GM23338 (cell line): ENCODE results near the gene WWP2. TPM values are rescaled to one million over a fixed set of nuclear protein-coding genes. Genes with fewer than 3 reads are reported as not detected.

Source experiments
- ATAC-seq: fragments of 200-7000 bp; cut with Tn5 transposase; 3 replicates; pipeline ENCODE4 v1.9.1; 2020
- DNase-seq: peaks from one replicate; pipeline ENCODE4 v3.0.0-alpha.2; 2015; ENCODE audit warnings: low spot score
- H2AFZ ChIP-seq: fragments of 200-600 bp; sonication (generic); 2 replicates; pipeline ENCODE4 v1.8.0; 2016; ENCODE audit warnings: antibody characterized with exemption, mild to moderate bottlenecking, moderate library complexity
- H3F3A ChIP-seq: fragments of 200-600 bp; sonication (generic); replicated peaks from 2 replicates; pipeline ENCODE4 v1.8.0; 2017; ENCODE audit warnings: antibody characterized with exemption, mixed run types, low read depth
- H3K27ac ChIP-seq: fragments of 200-600 bp; sonication (generic); 2 replicates; pipeline ENCODE4 v1.6.1; 2016; ENCODE audit warnings: low read depth
- H3K27me3 ChIP-seq: fragments of 200-600 bp; sonication (generic); 2 replicates; pipeline ENCODE4 v1.8.0; 2016; ENCODE audit warnings: mild to moderate bottlenecking, mixed run types, moderate library complexity; ENCODE audit not compliant: insufficient read depth
- H3K36me3 ChIP-seq: fragments of 200-600 bp; sonication (generic); 2 replicates; pipeline ENCODE4 v1.8.0; 2016; ENCODE audit warnings: mild to moderate bottlenecking; ENCODE audit not compliant: insufficient read depth
- H3K4me1 ChIP-seq: fragments of 200-600 bp; sonication (generic); 2 replicates; pipeline ENCODE4 v1.8.0; 2016; ENCODE audit warnings: mild to moderate bottlenecking, moderate library complexity; ENCODE audit not compliant: insufficient read depth
- H3K4me2 ChIP-seq: fragments of 200-600 bp; sonication (generic); 2 replicates; pipeline ENCODE4 v1.7.1; 2017; ENCODE audit warnings: mixed run types
- H3K4me3 ChIP-seq: fragments of 200-600 bp; sonication (generic); 2 replicates; pipeline ENCODE4 v1.6.1; 2016; ENCODE audit warnings: mixed run types
- H3K79me2 ChIP-seq: fragments of 200-600 bp; sonication (generic); replicated peaks from 2 replicates; pipeline ENCODE4 v1.8.0; 2017; ENCODE audit warnings: mild to moderate bottlenecking; ENCODE audit not compliant: insufficient read depth
- H3K9me2 ChIP-seq: fragments of 200-600 bp; sonication (generic); 2 replicates; pipeline ENCODE4 v1.8.0; 2017; ENCODE audit not compliant: insufficient read depth
- H4K20me1 ChIP-seq: fragments of 200-600 bp; sonication (generic); replicated peaks from 2 replicates; pipeline ENCODE4 v1.8.0; 2017; ENCODE audit warnings: mild to moderate bottlenecking; ENCODE audit not compliant: insufficient read depth
- H3K27ac Mint-ChIP-seq: 2 replicates; pipeline ENCODE4 v1.8.0; 2020; ENCODE audit warnings: inconsistent platforms, mild to moderate bottlenecking, moderate library complexity, mixed read lengths
- H3K27me3 Mint-ChIP-seq: 3 replicates; pipeline ENCODE4 v1.8.0; 2022; ENCODE audit warnings: low read depth, mild to moderate bottlenecking, moderate library complexity, mixed read lengths, inconsistent platforms; ENCODE audit not compliant: insufficient read depth, poor library complexity
- H3K36me3 Mint-ChIP-seq: 3 replicates; pipeline ENCODE4 v1.8.0; 2021; ENCODE audit warnings: low read depth, mild to moderate bottlenecking, inconsistent platforms, moderate library complexity, mixed read lengths
- H3K4me1 Mint-ChIP-seq: 3 replicates; pipeline ENCODE4 v1.8.0; 2020; ENCODE audit warnings: mild to moderate bottlenecking, inconsistent platforms, mixed read lengths
- H3K4me3 Mint-ChIP-seq: 3 replicates; pipeline ENCODE4 v1.8.0; 2021; ENCODE audit warnings: moderate library complexity, mild to moderate bottlenecking, inconsistent platforms, mixed read lengths
- H3K9me3 Mint-ChIP-seq: 3 replicates; pipeline ENCODE4 v1.8.0; 2020; ENCODE audit warnings: moderate library complexity, mild to moderate bottlenecking, inconsistent platforms, mixed read lengths
- CREB1 ChIP-seq: fragments of 250-450 bp; sonication (Bioruptor Pico); IDR thresholded peaks from 2 replicates; pipeline ENCODE4 v1.5.0; 2020; ENCODE audit warnings: low read depth, mild to moderate bottlenecking, moderate library complexity
- EZH2 ChIP-seq: fragments of 200-600 bp; sonication (generic); IDR thresholded peaks from one replicate; pipeline ENCODE4 v1.8.0; 2017; ENCODE audit warnings: antibody characterized with exemption, mild to moderate bottlenecking, low read depth; ENCODE audit not compliant: unreplicated experiment
- EZH2phosphoT487 ChIP-seq: fragments of 200-600 bp; sonication (generic); IDR thresholded peaks from one replicate; pipeline ENCODE4 v1.8.1; 2018; ENCODE audit warnings: antibody characterized with exemption; ENCODE audit not compliant: unreplicated experiment
- JUNB ChIP-seq: IDR thresholded peaks from one replicate; pipeline ENCODE4 v1.6.1; 2016; ENCODE audit warnings: antibody characterized with exemption; ENCODE audit not compliant: unreplicated experiment
- NANOG ChIP-seq: IDR thresholded peaks from 2 replicates; pipeline ENCODE4 v1.6.1; 2016; ENCODE audit warnings: antibody characterized with exemption, borderline replicate concordance
- POLR2AphosphoS5 ChIP-seq: IDR thresholded peaks from 2 replicates; pipeline ENCODE4 v1.6.1; 2016; ENCODE audit warnings: antibody characterized with exemption, low read depth
- STAT1 ChIP-seq: IDR thresholded peaks from one replicate; pipeline ENCODE4 v1.6.1; 2016; ENCODE audit warnings: antibody characterized with exemption; ENCODE audit not compliant: unreplicated experiment
- ZNF114 ChIP-seq: fragments of 250-450 bp; sonication (Bioruptor Pico); IDR thresholded peaks from 2 replicates; pipeline ENCODE4 v1.5.0; 2020; ENCODE audit warnings: mild to moderate bottlenecking, moderate library complexity
- ZNF331 ChIP-seq: fragments of 250-450 bp; sonication (Bioruptor Pico); IDR thresholded peaks from 2 replicates; pipeline ENCODE4 v1.5.0; 2020; ENCODE audit warnings: low read depth, mild to moderate bottlenecking, moderate library complexity
- polyA plus RNA-seq: library from polyadenylated mRNA; unstranded; fragments of >200 nt; fragmentation: Nextera tagmentation; extraction: Ambion mirVana; gene quantifications from 2 replicates; pipeline ENCODE4 v1.2.1, GENCODE V29; 2016
- total RNA-seq: library from RNA; depleted of rRNA; stranded (reverse); fragments of >200 nt; shearing (Covaris generic); gene quantifications from 2 replicates; pipeline ENCODE4 v1.2.3, GENCODE V29; 2014
- TF ChIP-seq, protein P1 (sequence below), 2 experiments: fragments of 200-600 bp in 1 of 2; sonication (generic) in 1 of 2; conservative IDR thresholded peaks; 2 replicates each; pipeline versions ENCODE4 v1.5.1 to v1.6.1; 2016 to 2017; ENCODE audit warnings: antibody characterized with exemption in 2 of 2, low read depth in 2 of 2, mild to moderate bottlenecking in 2 of 2, moderate library complexity in 1 of 2
- TF ChIP-seq, protein P2 (sequence below): IDR thresholded peaks from one replicate; pipeline ENCODE4 v1.6.1; 2018; ENCODE audit warnings: antibody characterized with exemption; ENCODE audit not compliant: unreplicated experiment
- TF ChIP-seq, protein P3 (sequence below): fragments of 250-450 bp; sonication (Bioruptor Pico); IDR thresholded peaks from 2 replicates; pipeline ENCODE4 v1.5.0; 2020; ENCODE audit warnings: mild to moderate bottlenecking, moderate library complexity
- TF ChIP-seq, protein P4 (sequence below): IDR thresholded peaks from 2 replicates; pipeline ENCODE4 v1.6.1; 2016; ENCODE audit warnings: antibody characterized with exemption

Gene WWP2
- total and polyA plus RNA-seq, 2 experiments from 2014 or later: 12.3 to 35.5 TPM

DNA sequence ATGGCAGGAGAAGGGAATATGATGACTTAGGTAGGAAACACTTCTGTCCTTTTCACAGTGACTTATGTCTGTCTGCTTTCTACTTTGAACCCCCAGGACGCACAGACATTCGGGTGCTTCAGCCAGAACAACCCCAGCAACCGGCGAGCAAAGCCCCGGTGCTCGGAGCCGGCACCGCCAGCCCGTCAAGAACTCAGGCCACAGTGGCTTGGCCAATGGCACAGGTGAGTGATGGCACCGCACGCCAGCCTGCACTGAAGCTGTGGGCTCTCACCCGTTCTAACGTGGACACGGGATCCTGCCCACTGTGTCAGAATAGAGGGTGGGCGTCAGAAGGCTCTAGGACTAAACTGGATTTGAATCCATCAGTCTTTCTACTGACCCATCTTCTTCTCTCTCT is 109.6 kb downstream of the WWP2 start:
- ATAC-seq: no peak
- Histone ChIP-seq H3K27me3 (no peaks in the 10 kb centered on the region), H3K36me3 (no peaks in the 10 kb centered on the region), H3K4me1 (no peaks in the 10 kb centered on the region), H3K79me2 (no peaks in the 10 kb centered on the region), H2AFZ (no peak overlapping the region), H3K4me2 (no peak overlapping the region), H3K4me3 (no peak overlapping the region), H4K20me1 (peaks cover 3% of the 10 kb centered on the region; the same call in 1 of the 2 replicates), H3K27ac (no peak overlapping the region), H3F3A (no peaks in the 10 kb centered on the region), H3K9me2 (no peaks in the 10 kb centered on the region)
- Mint-ChIP-seq H3K27ac (no peak overlapping the region), H3K9me3 (peaks cover 3% of the 10 kb centered on the region; the same call in 2 of the 3 replicates), H3K27me3 (peaks cover 2% of the 10 kb centered on the region), H3K4me3 (no peak overlapping the region), H3K4me1 (no peaks in the 10 kb centered on the region), H3K36me3 (peaks cover 32% of the 10 kb centered on the region)
- no peak for DNase-seq
- TF ChIP-seq, protein P1, sequence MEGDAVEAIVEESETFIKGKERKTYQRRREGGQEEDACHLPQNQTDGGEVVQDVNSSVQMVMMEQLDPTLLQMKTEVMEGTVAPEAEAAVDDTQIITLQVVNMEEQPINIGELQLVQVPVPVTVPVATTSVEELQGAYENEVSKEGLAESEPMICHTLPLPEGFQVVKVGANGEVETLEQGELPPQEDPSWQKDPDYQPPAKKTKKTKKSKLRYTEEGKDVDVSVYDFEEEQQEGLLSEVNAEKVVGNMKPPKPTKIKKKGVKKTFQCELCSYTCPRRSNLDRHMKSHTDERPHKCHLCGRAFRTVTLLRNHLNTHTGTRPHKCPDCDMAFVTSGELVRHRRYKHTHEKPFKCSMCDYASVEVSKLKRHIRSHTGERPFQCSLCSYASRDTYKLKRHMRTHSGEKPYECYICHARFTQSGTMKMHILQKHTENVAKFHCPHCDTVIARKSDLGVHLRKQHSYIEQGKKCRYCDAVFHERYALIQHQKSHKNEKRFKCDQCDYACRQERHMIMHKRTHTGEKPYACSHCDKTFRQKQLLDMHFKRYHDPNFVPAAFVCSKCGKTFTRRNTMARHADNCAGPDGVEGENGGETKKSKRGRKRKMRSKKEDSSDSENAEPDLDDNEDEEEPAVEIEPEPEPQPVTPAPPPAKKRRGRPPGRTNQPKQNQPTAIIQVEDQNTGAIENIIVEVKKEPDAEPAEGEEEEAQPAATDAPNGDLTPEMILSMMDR (conservative IDR thresholded peaks at IDR 0.05; ENCODE audit: low read depth in 2 of 2): no peak
- TF ChIP-seq ZNF331 (CRISPR knock-in tag) (no peak), POLR2AphosphoS5 (no peak), STAT1 (no peak), ZNF114 (CRISPR knock-in tag) (no peak), CREB1 (CRISPR knock-in tag) (no peak), NANOG (no peak), JUNB (no peak), EZH2phosphoT487 (no peak), EZH2 (no peak)
- TF ChIP-seq, protein P2, sequence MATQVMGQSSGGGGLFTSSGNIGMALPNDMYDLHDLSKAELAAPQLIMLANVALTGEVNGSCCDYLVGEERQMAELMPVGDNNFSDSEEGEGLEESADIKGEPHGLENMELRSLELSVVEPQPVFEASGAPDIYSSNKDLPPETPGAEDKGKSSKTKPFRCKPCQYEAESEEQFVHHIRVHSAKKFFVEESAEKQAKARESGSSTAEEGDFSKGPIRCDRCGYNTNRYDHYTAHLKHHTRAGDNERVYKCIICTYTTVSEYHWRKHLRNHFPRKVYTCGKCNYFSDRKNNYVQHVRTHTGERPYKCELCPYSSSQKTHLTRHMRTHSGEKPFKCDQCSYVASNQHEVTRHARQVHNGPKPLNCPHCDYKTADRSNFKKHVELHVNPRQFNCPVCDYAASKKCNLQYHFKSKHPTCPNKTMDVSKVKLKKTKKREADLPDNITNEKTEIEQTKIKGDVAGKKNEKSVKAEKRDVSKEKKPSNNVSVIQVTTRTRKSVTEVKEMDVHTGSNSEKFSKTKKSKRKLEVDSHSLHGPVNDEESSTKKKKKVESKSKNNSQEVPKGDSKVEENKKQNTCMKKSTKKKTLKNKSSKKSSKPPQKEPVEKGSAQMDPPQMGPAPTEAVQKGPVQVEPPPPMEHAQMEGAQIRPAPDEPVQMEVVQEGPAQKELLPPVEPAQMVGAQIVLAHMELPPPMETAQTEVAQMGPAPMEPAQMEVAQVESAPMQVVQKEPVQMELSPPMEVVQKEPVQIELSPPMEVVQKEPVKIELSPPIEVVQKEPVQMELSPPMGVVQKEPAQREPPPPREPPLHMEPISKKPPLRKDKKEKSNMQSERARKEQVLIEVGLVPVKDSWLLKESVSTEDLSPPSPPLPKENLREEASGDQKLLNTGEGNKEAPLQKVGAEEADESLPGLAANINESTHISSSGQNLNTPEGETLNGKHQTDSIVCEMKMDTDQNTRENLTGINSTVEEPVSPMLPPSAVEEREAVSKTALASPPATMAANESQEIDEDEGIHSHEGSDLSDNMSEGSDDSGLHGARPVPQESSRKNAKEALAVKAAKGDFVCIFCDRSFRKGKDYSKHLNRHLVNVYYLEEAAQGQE: no peak
- TF ChIP-seq, protein P3, sequence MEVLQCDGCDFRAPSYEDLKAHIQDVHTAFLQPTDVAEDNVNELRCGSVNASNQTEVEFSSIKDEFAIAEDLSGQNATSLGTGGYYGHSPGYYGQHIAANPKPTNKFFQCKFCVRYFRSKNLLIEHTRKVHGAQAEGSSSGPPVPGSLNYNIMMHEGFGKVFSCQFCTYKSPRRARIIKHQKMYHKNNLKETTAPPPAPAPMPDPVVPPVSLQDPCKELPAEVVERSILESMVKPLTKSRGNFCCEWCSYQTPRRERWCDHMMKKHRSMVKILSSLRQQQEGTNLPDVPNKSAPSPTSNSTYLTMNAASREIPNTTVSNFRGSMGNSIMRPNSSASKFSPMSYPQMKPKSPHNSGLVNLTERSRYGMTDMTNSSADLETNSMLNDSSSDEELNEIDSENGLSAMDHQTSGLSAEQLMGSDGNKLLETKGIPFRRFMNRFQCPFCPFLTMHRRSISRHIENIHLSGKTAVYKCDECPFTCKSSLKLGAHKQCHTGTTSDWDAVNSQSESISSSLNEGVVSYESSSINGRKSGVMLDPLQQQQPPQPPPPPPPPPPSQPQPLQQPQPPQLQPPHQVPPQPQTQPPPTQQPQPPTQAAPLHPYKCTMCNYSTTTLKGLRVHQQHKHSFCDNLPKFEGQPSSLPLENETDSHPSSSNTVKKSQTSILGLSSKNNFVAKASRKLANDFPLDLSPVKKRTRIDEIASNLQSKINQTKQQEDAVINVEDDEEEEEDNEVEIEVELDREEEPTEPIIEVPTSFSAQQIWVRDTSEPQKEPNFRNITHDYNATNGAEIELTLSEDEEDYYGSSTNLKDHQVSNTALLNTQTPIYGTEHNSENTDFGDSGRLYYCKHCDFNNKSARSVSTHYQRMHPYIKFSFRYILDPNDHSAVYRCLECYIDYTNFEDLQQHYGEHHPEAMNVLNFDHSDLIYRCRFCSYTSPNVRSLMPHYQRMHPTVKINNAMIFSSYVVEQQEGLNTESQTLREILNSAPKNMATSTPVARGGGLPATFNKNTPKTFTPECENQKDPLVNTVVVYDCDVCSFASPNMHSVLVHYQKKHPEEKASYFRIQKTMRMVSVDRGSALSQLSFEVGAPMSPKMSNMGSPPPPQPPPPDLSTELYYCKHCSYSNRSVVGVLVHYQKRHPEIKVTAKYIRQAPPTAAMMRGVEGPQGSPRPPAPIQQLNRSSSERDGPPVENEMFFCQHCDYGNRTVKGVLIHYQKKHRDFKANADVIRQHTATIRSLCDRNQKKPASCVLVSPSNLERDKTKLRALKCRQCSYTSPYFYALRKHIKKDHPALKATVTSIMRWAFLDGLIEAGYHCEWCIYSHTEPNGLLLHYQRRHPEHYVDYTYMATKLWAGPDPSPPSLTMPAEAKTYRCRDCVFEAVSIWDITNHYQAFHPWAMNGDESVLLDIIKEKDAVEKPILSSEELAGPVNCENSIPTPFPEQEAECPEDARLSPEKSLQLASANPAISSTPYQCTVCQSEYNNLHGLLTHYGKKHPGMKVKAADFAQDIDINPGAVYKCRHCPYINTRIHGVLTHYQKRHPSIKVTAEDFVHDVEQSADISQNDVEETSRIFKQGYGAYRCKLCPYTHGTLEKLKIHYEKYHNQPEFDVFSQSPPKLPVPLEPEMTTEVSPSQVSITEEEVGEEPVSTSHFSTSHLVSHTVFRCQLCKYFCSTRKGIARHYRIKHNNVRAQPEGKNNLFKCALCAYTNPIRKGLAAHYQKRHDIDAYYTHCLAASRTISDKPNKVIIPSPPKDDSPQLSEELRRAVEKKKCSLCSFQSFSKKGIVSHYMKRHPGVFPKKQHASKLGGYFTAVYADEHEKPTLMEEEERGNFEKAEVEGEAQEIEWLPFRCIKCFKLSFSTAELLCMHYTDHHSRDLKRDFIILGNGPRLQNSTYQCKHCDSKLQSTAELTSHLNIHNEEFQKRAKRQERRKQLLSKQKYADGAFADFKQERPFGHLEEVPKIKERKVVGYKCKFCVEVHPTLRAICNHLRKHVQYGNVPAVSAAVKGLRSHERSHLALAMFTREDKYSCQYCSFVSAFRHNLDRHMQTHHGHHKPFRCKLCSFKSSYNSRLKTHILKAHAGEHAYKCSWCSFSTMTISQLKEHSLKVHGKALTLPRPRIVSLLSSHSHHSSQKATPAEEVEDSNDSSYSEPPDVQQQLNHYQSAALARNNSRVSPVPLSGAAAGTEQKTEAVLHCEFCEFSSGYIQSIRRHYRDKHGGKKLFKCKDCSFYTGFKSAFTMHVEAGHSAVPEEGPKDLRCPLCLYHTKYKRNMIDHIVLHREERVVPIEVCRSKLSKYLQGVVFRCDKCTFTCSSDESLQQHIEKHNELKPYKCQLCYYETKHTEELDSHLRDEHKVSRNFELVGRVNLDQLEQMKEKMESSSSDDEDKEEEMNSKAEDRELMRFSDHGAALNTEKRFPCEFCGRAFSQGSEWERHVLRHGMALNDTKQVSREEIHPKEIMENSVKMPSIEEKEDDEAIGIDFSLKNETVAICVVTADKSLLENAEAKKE (CRISPR knock-in tag): no peak
- TF ChIP-seq, protein P4, sequence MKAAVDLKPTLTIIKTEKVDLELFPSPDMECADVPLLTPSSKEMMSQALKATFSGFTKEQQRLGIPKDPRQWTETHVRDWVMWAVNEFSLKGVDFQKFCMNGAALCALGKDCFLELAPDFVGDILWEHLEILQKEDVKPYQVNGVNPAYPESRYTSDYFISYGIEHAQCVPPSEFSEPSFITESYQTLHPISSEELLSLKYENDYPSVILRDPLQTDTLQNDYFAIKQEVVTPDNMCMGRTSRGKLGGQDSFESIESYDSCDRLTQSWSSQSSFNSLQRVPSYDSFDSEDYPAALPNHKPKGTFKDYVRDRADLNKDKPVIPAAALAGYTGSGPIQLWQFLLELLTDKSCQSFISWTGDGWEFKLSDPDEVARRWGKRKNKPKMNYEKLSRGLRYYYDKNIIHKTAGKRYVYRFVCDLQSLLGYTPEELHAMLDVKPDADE: no peak
